Mesothelial cell of epicardium (in vitro differentiated cells): Measurements from ENCODE around the gene CH25H. TPM values are rescaled to one million over a fixed set of nuclear protein-coding genes. Genes with fewer than 3 reads are reported as not detected.
"Not testable (repeated sequence)": the region's sequence is repeated elsewhere in the genome, so short reads cannot be mapped to it uniquely, and the experiment has no call there.

Experiments
- DNase-seq, 2 experiments: peaks; one replicate each; pipeline ENCODE4 v3.0.0; 2021; ENCODE audit warnings: low spot score in 2 of 2; ENCODE audit not compliant: unreplicated experiment in 2 of 2
- H3K27ac Mint-ChIP-seq: 2 replicates; pipeline ENCODE4 v1.8.0; 2021; ENCODE audit warnings: mixed read lengths
- H3K27me3 Mint-ChIP-seq: 2 replicates; pipeline ENCODE4 v1.8.0; 2021; ENCODE audit warnings: low read depth, mixed read lengths
- H3K36me3 Mint-ChIP-seq: 2 replicates; pipeline ENCODE4 v1.8.0; 2021; ENCODE audit warnings: mixed read lengths
- H3K4me1 Mint-ChIP-seq: 2 replicates; pipeline ENCODE4 v1.8.0; 2021; ENCODE audit warnings: mixed read lengths
- H3K4me3 Mint-ChIP-seq: 2 replicates; pipeline ENCODE4 v1.8.0; 2021; ENCODE audit warnings: mild to moderate bottlenecking, moderate library complexity, mixed read lengths
- H3K9me3 Mint-ChIP-seq: 2 replicates; pipeline ENCODE4 v1.8.0; 2021; ENCODE audit warnings: mixed read lengths
- CTCF ChIP-seq: fragments of 200-600 bp; sonication (generic); IDR thresholded peaks from one replicate; pipeline ENCODE4 v1.5.0; 2021; ENCODE audit warnings: antibody characterized with exemption; ENCODE audit not compliant: unreplicated experiment
- total RNA-seq: library from RNA; stranded (reverse); gene quantifications from 3 replicates; pipeline ENCODE4 v1.2.1, GENCODE V29; 2021

CH25H gene, protein sequence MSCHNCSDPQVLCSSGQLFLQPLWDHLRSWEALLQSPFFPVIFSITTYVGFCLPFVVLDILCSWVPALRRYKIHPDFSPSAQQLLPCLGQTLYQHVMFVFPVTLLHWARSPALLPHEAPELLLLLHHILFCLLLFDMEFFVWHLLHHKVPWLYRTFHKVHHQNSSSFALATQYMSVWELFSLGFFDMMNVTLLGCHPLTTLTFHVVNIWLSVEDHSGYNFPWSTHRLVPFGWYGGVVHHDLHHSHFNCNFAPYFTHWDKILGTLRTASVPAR
- total RNA-seq = not detected in 3 replicates

DNA sequence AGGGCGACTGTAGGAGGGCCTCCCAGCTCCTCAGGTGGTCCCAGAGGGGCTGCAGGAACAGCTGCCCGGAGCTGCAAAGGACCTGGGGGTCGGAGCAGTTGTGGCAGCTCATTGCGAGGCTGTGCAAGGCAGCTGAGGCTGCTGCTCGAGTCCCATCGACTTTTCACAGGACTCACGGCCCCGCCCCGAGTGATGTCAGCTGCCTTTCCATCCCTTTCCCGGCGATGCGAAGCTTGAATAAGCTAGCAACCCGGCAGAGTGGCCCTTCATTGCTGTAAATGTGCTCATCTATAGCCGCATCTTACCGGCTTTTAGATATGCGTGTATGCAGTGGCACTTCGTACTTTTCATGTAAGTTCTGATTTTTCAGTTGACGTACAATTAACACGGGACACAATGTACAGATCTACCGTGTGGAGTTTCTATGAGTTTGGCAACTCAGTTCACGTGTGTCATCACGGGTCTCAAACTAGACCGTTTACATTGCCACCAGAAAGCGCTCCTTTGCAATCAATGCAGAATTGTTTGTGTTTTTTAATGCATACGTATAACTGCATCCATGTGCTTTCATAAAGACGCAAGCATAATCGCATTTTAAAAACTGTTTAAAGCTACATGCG lies at the start of gene CH25H:
TSS of gene CH25H (minus strand) at position 137 of the 620 bp plus-strand sequence. CDS start at position 112, 25 bp downstream.
- Mint-ChIP-seq H3K27ac (no peak within 1 kb of the TSS), H3K27me3 (peaks cover 41% of the 10 kb centered on the region), H3K9me3 (no peaks in the 10 kb centered on the region), H3K4me3 (peak within 1 kb of the TSS; percentile 60), H3K4me1 (peaks cover 19% of the 10 kb centered on the region), H3K36me3 (no peaks in the 10 kb centered on the region)
- TF ChIP-seq CTCF = no peak
- DNase-seq = peak; percentile 31 to 57

GRCh38 chr10:89256340-89256739 lies 49.2 kb upstream of the CH25H start:
- Mint-ChIP-seq H3K27ac (no peak overlapping the region), H3K27me3 (no peaks in the 10 kb centered on the region), H3K4me3 (no peak overlapping the region), H3K9me3 (peaks cover 7% of the 10 kb centered on the region), H3K36me3 (peaks cover 2% of the 10 kb centered on the region), H3K4me1 (peaks cover 8% of the 10 kb centered on the region)
- no peak for TF ChIP-seq CTCF
- no peak for DNase-seq

GRCh38 chr10:89255793-89256192 lies 48.7 kb upstream of the CH25H start:
- H3K4me1 Mint-ChIP-seq = peaks cover 10% of the 10 kb centered on the region
- no peak overlapping the region for H3K27ac Mint-ChIP-seq
- peaks cover 2% of the 10 kb centered on the region for H3K36me3 Mint-ChIP-seq
- H3K4me3 Mint-ChIP-seq = no peak overlapping the region
- DNase-seq = no peak
- H3K27me3 Mint-ChIP-seq = no peaks in the 10 kb centered on the region
- peaks cover 7% of the 10 kb centered on the region for H3K9me3 Mint-ChIP-seq
- TF ChIP-seq CTCF = no peak

GRCh38 chr10:89255091-89255579 lies 48.0 kb upstream of the CH25H start:
- not testable (repeated sequence) for H3K4me3 Mint-ChIP-seq, H3K4me1 Mint-ChIP-seq, H3K9me3 Mint-ChIP-seq, H3K27me3 Mint-ChIP-seq, DNase-seq, H3K36me3 Mint-ChIP-seq, H3K27ac Mint-ChIP-seq

DNA sequence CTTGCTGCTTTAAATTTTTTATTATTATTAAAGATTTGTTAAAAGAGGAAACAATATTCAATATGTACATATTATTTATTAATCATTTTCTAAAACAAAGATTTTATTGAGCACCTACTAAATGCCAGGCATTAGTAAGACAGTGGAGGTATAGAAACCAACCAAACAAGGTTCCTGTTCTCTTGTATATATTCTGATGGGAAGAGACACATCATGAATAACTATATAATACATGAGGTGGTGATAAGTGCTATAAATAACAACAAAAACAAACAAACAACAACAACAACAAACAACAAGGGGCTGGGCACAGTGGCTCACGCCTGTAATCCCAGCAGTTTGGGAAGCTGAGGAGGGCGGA lies 45.1 kb upstream of the CH25H start:
- DNase-seq = no peak
- TF ChIP-seq CTCF = no peak
- peaks cover 8% of the 10 kb centered on the region for H3K4me1 Mint-ChIP-seq
- H3K9me3 Mint-ChIP-seq = peaks cover 7% of the 10 kb centered on the region
- H3K27me3 Mint-ChIP-seq = no peaks in the 10 kb centered on the region
- H3K27ac Mint-ChIP-seq = no peak overlapping the region
- no peak overlapping the region for H3K4me3 Mint-ChIP-seq
- peaks cover 2% of the 10 kb centered on the region for H3K36me3 Mint-ChIP-seq
